Prostate gland (tissue), 2 donors: ENCODE measurements around the gene NUTM2A. TPM values are rescaled to one million over a fixed set of nuclear protein-coding genes. Genes with fewer than 3 reads are reported as not detected.
"Not testable (repeated sequence)": the region's sequence is repeated elsewhere in the genome, so short reads cannot be mapped to it uniquely, and the experiment has no call there.

Source experiments
- DNase-seq: peaks from one replicate; pipeline ENCODE4 v3.0.0-alpha.2; 2019; ENCODE audit warnings: low spot score
- H3K27ac ChIP-seq, 2 donors: fragments of 200-600 bp; sonication (generic); 2 replicates each; pipeline ENCODE4 v1.5.1; 2017 to 2019
- H3K27me3 ChIP-seq: fragments of 200-600 bp; sonication (generic); replicated peaks from 2 replicates; pipeline ENCODE4 v1.5.1; 2019; ENCODE audit not compliant: insufficient read depth
- H3K36me3 ChIP-seq, 2 donors: fragments of 200-600 bp; sonication (generic); 1 replicate in 1 of 2; 2 replicates in 1 of 2; pipeline versions ENCODE4 v1.5.1 to v1.8.1; 2017 to 2019
- H3K4me1 ChIP-seq: fragments of 200-600 bp; sonication (generic); replicated peaks from 2 replicates; pipeline ENCODE4 v1.5.1; 2019
- H3K4me3 ChIP-seq, 2 donors: fragments of 200-600 bp; sonication (generic); 2 replicates each; pipeline ENCODE4 v1.5.1; 2017 to 2019
- H3K9me3 ChIP-seq: fragments of 200-600 bp; sonication (generic); 2 replicates; pipeline ENCODE4 v1.5.1; 2017
- POLR2AphosphoS5 ChIP-seq: sonication (generic); formaldehyde crosslinking; IDR thresholded peaks from one replicate; pipeline ENCODE4 v1.6.1; 2017; ENCODE audit warnings: antibody characterized with exemption
- WGBS: methylation state at CpG from one replicate; pipeline ENCODE4 v1.1.5; 2018; 5-methylcytosine and 5-hydroxymethylcytosine counted together
- intact Hi-C: fragments of 100-400 bp; cut with DNase I; formaldehyde crosslinking; loops from one replicate; pipeline ENCODE4 v1.14.2; 2022
- total RNA-seq, 2 donors: library from RNA; depleted of rRNA; stranded (reverse); fragments of >200 nt; gene quantifications; one replicate each; pipeline ENCODE4 v1.1.0, GENCODE V29; 2016

The NUTM2A gene, protein sequence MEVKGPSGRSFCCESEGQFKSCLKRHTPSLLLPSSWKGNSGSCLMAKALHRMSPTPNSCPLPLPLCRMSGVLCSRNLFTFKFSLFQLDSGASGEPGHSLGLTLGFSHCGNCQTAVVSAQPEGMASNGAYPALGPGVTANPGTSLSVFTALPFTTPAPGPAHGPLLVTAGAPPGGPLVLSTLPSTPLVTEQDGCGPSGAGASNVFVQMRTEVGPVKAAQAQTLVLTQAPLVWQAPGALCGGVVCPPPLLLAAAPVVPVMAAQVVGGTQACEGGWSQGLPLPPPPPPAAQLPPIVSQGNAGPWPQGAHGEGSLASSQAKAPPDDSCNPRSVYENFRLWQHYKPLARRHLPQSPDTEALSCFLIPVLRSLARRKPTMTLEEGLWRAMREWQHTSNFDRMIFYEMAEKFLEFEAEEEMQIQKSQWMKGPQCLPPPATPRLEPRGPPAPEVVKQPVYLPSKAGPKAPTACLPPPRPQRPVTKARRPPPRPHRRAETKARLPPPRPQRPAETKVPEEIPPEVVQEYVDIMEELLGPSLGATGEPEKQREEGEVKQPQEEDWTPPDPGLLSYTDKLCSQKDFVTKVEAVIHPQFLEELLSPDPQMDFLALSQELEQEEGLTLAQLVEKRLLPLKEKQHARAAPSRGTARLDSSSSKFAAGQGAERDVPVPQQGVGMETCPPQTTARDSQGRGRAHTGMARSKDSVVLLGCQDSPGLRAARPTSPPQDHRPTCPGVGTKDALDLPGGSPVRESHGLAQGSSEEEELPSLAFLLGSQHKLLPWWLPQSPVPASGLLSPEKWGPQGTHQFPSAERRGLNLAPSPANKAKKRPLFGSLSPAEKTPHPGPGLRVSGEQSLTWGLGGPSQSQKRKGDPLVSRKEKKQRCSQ
- 1 to 10 TPM; 3.6 to 9.5 TPM for total RNA-seq

DNA sequence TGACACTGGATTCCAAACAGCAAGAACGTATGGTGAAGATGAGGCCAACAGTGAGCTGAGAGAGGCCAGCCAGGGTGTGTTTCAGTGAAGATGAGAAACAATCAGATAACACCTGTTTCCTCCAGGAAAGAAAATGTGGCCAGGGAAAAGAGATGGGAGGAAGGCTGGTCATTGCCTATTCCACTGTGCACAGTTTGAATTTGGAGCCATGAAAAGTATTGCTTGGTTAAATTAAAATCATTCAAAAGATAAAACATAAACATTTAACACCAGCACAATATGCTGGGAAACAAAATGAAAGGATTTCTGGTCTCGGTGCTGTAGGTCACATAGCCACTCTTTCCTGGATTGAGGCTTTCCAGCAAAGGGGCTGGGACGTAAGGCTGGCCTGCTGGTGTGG lies at the start of gene NUTM2A:
NUTM2A (plus strand) TSS at position 301 of the 400 bp plus-strand sequence. CDS start 383 bp downstream, outside the sequence.
- H3K4me3 ChIP-seq, H3K36me3 ChIP-seq, DNase-seq, H3K9me3 ChIP-seq, intact Hi-C loops, H3K4me1 ChIP-seq, H3K27me3 ChIP-seq, H3K27ac ChIP-seq: not testable (repeated sequence)
- WGBS, result no CpG with 5 or more reads among the region's 3 CpGs

DNA sequence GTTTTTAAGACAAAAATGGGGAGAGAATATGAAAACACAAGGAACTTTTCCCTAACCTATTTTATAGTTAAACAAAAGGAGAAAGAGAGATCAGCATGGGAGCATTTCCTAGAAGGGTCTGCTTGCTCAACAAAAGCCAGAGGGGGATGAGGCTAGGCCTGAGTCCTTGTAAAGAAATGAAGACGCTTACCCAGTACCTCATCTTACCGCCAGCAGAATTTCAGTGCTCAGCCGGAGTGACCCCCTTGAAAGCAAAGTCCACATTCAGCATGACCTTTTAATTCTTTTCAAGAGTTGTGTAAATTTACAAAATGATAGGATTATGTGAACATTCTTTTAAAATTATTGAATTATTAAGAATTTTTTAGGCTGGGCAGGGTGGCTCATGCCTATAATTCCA lies 47.7 kb upstream of the NUTM2A start:
- DNase-seq, result not testable (repeated sequence)

DNA sequence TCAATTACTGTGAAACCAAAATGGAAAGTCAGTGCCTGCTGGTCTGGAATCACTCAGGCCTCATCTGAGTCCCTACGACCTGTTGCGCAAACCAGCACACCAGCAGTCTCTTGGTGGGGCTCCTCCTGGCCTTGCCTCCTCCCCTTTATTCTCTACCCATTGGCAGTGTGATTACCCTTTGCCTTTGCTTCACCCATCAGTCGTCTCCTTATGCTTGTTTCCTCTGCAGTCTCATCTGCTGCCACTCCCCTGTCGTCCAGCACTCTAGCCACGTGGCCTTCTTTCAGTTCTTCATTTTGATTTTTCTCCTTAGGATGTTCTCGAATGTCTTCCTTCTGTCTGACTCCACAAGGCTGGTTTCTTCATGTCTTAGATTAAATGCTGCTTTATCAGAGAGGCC lies 40.8 kb upstream of the NUTM2A start:
- H3K4me1 ChIP-seq, H3K27ac ChIP-seq, H3K4me3 ChIP-seq, H3K36me3 ChIP-seq, H3K27me3 ChIP-seq, DNase-seq, intact Hi-C loops, H3K9me3 ChIP-seq: not testable (repeated sequence)
- 90% methylated on average over 6 of the region's 6 CpGs for WGBS

More for the DNA sequence above, 47.7 kb upstream of the NUTM2A start:
- H3K27ac ChIP-seq, H3K9me3 ChIP-seq, H3K27me3 ChIP-seq, H3K4me1 ChIP-seq, H3K4me3 ChIP-seq, intact Hi-C loops, H3K36me3 ChIP-seq: not testable (repeated sequence)
- 100% methylated on average over 3 of the region's 3 CpGs for whole genome bisulfite sequencing

DNA sequence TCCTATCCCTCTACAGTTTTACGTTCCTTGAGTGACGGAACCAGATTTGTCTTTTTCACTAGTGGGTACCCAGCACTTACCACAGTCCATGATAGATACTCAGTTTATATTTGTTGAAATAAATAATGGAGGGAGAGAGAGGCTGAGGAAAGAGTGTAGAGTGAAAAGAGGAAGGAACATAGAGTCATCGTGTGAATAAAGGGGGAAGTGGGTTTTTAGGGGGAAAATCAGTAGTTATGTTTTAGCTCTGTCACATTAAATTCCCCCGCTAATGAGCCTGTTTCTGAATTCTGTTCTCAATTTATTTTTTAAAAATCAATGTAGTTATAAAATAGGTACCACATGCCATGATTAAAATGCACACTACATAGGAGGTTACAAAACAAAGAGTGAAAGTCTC lies 39.2 kb upstream of the NUTM2A start:
- H3K36me3 ChIP-seq, H3K4me3 ChIP-seq, H3K27me3 ChIP-seq, H3K9me3 ChIP-seq, DNase-seq, H3K27ac ChIP-seq, H3K4me1 ChIP-seq, intact Hi-C loops: not testable (repeated sequence)
- WGBS, result 94% methylated on average over 4 of the region's 4 CpGs

DNA sequence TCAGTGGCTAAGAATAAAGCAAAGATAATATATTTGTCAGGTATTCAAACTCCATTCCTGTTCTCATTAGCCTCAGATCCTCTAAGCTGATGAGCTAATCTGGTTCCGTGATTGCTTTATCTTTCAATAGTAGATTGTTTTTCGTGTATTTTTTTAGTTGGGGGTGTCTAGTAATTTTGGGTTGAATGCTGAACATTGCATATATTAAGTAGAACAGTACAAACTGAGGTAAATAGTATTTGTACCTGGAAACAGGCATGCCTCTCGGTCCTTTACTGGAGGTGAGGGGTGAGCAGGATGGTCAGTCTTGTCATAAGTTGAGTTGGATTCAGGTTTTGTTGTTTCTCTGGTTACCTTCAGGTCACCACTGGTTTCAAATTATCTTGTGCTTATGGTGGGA lies 37.7 kb upstream of the NUTM2A start:
- H3K36me3 ChIP-seq, H3K9me3 ChIP-seq, intact Hi-C loops, H3K27me3 ChIP-seq, DNase-seq, H3K4me1 ChIP-seq, H3K27ac ChIP-seq, H3K4me3 ChIP-seq: not testable (repeated sequence)
- WGBS, result 79% methylated on average over 3 of the region's 3 CpGs

DNA sequence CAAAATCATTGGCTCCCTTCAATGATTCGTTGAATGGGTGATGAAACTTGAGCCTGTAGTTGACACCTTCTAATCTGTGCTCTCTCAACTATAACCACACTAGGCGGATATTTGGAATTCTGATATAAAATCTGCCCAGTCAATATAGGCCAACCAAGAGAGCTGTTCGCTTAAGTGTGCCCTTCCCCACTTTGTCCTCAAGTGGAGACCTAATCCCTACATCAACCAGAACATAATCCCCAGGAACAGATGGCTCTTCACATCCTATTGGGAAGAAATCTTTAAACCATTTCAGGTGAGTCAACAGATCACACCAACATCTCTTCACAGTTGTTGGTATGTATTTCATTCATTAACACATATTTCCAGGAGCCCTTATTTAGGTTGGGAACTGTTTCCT lies 33.4 kb upstream of the NUTM2A start:
- H3K9me3 ChIP-seq, H3K27me3 ChIP-seq, H3K36me3 ChIP-seq, DNase-seq, H3K4me1 ChIP-seq, H3K4me3 ChIP-seq, H3K27ac ChIP-seq, intact Hi-C loops: not testable (repeated sequence)
- 91% methylated on average over 3 of the region's 3 CpGs for WGBS

DNA sequence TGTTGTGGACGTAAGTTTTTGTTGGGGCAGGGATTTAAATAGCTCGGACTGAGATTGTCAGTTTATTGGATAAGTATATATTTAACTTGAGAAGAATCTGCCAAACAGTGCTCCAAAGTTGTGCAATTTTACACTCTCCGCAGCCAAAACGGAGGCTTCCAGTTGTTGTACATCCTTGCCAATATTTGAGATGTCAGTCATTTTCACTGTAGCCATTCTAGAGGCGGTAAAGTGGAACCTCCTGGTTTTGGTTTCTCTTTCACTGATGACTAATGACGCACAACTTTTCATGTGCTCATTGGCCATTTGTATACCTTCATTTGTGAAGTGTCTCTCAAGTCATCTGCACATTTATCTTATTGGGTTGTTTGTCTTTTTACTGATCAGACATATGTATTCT lies 24.3 kb upstream of the NUTM2A start:
- H3K36me3 ChIP-seq, H3K27me3 ChIP-seq, H3K27ac ChIP-seq, intact Hi-C loops, H3K4me3 ChIP-seq, H3K4me1 ChIP-seq, H3K9me3 ChIP-seq: not testable (repeated sequence)
- DNase-seq, result peak; percentile 44
- 39% methylated on average over 6 of the region's 6 CpGs for WGBS
- TF ChIP-seq POLR2AphosphoS5, result peak; percentile 47

DNA sequence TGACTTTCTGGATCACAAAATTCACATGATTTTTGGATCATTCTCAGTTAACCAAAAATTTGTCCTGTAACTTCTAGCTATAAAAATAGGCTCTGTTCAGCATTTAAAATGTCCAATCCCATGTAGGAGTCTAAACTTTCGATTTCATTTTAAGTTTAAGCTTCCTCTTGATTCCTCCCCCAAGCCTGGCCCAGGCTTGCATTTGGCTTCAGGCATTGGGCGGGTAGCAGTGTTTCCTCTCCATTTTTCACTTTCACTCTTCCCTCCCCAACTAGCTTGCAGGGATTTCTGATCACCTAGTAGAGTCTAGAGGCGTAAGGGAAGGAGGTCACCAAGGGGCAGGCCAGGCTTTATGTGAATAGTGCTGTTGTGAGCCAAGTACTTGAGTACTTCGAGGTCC lies 20.4 kb upstream of the NUTM2A start:
- H3K27ac ChIP-seq, H3K36me3 ChIP-seq, H3K9me3 ChIP-seq, H3K27me3 ChIP-seq, H3K4me3 ChIP-seq, H3K4me1 ChIP-seq, DNase-seq, intact Hi-C loops: not testable (repeated sequence)
- WGBS, result 10% methylated on average over 3 of the region's 4 CpGs

DNA sequence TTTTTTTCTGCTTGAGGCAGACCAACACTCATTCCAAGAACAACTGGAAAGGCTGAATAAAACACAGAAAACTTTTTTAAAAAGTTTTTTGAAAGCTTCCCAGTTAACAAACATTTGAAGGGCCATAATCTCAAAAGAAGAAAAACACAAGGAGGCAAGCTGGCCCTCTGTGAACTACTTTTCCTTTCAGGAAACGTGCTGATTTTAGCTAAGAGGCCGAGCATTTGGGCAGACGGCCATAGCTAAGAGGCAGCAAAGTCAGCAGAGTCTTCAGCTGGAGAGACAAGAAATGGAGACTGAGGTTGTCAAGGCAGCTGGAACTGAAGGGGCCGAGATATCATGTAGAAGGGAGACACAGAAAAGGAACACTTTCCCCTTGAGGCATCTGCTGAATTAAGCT lies 18.3 kb upstream of the NUTM2A start:
- H3K36me3 ChIP-seq, H3K4me1 ChIP-seq, H3K27me3 ChIP-seq, DNase-seq, H3K9me3 ChIP-seq, intact Hi-C loops, H3K27ac ChIP-seq, H3K4me3 ChIP-seq: not testable (repeated sequence)
- 80% methylated on average over 4 of the region's 4 CpGs for WGBS

DNA sequence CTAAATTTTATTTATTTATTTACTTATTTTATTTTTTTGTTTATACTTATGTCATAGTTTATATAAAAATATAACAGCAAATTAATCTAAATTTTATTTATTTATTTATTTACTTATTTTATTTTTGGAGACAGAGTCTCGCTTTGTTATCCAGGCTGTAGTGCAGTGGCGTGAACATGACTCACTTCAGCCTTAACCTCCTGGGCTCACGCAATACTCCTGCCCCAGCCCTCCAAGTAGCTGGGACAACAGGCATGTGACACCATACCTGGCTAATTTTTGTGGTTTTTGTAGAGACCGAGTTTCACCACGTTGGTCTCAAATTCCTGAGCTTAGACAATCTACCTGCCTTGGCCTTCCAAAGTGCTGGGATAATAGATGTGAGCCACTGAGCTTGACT lies 14.9 kb upstream of the NUTM2A start:
- H3K4me3 ChIP-seq, intact Hi-C loops, DNase-seq, H3K27ac ChIP-seq, H3K9me3 ChIP-seq, H3K4me1 ChIP-seq, H3K27me3 ChIP-seq, H3K36me3 ChIP-seq: not testable (repeated sequence)
- 94% methylated on average over 5 of the region's 5 CpGs for WGBS

DNA sequence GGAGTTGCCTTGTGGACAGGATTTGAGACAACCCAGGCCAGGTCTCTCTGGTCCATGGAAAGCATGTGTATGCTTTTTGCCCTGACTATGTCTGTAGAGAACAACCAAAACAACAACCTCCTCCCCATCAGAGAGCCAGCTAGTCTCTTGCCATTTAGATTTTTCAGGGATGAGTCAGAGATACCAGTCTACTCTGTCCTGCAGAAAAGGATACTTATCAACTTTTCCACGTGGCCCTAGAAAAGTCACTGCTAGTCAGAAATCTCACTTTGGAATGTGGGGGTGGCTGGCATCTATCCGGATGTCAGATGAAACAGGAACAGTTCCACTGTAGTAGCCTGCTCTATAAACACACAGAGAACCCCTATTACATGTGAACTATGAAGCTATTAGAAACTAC lies 13.4 kb upstream of the NUTM2A start:
- H3K27ac ChIP-seq, DNase-seq, H3K9me3 ChIP-seq, H3K4me1 ChIP-seq, intact Hi-C loops, H3K27me3 ChIP-seq, H3K4me3 ChIP-seq, H3K36me3 ChIP-seq: not testable (repeated sequence)
- WGBS, result 73% methylated on average over 2 of the region's 2 CpGs

DNA sequence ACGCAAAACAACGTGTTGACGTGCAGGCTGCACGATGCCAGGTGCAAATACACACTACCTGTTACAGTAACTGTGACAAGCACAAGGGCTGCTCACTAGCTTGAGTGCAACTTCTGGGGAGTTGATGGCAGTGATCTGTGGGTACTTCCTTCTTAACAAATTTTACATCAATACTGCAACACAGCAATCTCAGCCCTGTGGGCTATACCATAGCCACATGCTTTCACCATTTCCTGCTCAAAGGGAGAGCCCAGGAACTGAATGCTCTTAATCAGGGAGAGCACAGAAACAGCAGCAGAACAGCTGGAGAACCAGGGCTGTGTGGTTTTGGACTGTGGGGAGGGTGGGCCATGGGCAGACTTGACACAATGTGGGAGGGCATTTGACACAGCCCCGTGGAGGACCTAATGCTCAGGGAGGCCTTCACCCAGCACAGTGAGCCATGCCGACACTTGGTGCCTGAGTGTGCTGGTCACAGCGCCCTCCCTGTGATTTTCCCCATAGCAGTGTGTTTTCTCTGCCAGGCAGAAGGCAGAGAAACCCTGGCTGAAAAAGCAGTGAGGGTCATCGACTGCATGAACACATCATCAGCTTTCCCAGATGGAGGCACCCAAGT lies 12.0 kb upstream of the NUTM2A start:
- H3K4me1 ChIP-seq, H3K9me3 ChIP-seq, H3K4me3 ChIP-seq, H3K27me3 ChIP-seq, H3K27ac ChIP-seq, intact Hi-C loops, DNase-seq, H3K36me3 ChIP-seq: not testable (repeated sequence)
- WGBS, result 89% methylated on average over 8 of the region's 8 CpGs
